HepG2 (cell line): ENCODE data around the gene ZFHX3. TPM values are rescaled to one million over a fixed set of nuclear protein-coding genes. Genes with fewer than 3 reads are reported as not detected.

ENCODE experiments used
- ATAC-seq: fragments of 200-7000 bp; cut with Tn5 transposase; 3 replicates; pipeline ENCODE4 v1.9.1; 2020; ENCODE audit warnings: mild to moderate bottlenecking, moderate library complexity
- BruUV-seq: library from RNA; stranded (reverse); fragments of 400-500 nt; replicated peaks from 2 replicates; lab custom pipeline; 2021; lab: Mats Ljungman, UMichigan
- CTCF ChIA-PET: fragments of 300-600 bp; formaldehyde crosslinking; extraction: SDS; loops from one replicate; lab custom pipeline; 2021; ENCODE audit warnings: low total read pairs, inconsistent platforms, low intra/inter-chr PET ratio; lab: Yijun Ruan, JAX
- POLR2A ChIA-PET: fragments of 350-600 bp; sonication (Branson Sonifier 250); formaldehyde crosslinking; loops from one replicate; lab custom pipeline; 2020; ENCODE audit warnings: antibody characterized with exemption, inconsistent platforms; lab: Yijun Ruan, JAX
- DNase-seq: peaks from one replicate; pipeline ENCODE4 v3.0.0-alpha.2; 2015; ENCODE audit warnings: low spot score
- FAIRE-seq: peaks from 3 replicates; lab custom pipeline; 2011; peaks lifted over from hg19 to GRCh38; lab: Jason Lieb, UNC
- H2AFZ ChIP-seq: one replicate; pipeline ENCODE4 v1.6.1; 2011; ENCODE audit warnings: low read length, inconsistent platforms
- H3K27ac ChIP-seq: fragments of 300-600 bp; 3 replicates; pipeline ENCODE4 v1.8.0; 2011; ENCODE audit warnings: mixed run types, mild to moderate bottlenecking, mixed read lengths, low read length, inconsistent platforms; ENCODE audit not compliant: insufficient read depth; ENCODE audit errors: extremely low read length
- H3K27me3 ChIP-seq, 2 experiments: fragments of 200-600 bp in 1 of 2; 2 replicates in 1 of 2; 3 replicates in 1 of 2; pipeline versions ENCODE4 v1.6.0 to v1.8.0; 2011; ENCODE audit warnings: low read length in 2 of 2, mild to moderate bottlenecking in 2 of 2, moderate library complexity in 2 of 2, inconsistent platforms in 1 of 2; ENCODE audit not compliant: insufficient read depth in 2 of 2, control insufficient read depth in 1 of 2
- H3K36me3 ChIP-seq, 2 experiments: fragments of 200-600 bp in 1 of 2; replicated peaks in 1 of 2; 2 replicates in 1 of 2; 3 replicates in 1 of 2; pipeline versions ENCODE4 v1.5.1 to v1.8.0; 2011; ENCODE audit warnings: low read length in 2 of 2, inconsistent platforms in 1 of 2; ENCODE audit not compliant: insufficient read depth in 2 of 2, control insufficient read depth in 1 of 2
- H3K4me1 ChIP-seq: 2 replicates; pipeline ENCODE4 v1.5.1; 2012; ENCODE audit warnings: low read length, inconsistent platforms; ENCODE audit not compliant: insufficient read depth
- H3K4me2 ChIP-seq: 2 replicates; pipeline ENCODE4 v1.6.0; 2011; ENCODE audit warnings: low read depth, low read length, inconsistent platforms
- H3K4me3 ChIP-seq, 3 experiments: fragments of 200-600 bp in 1 of 3; sonication (generic), shearing (Covaris generic) in 1 of 3; replicated peaks in 1 of 3; 2 replicates each; pipeline ENCODE4 v1.5.1; 2011 to 2016; ENCODE audit warnings: low read length in 3 of 3, inconsistent platforms in 2 of 3, low read depth in 2 of 3, mild to moderate bottlenecking in 2 of 3, control low read depth in 1 of 3, mixed read lengths in 1 of 3; ENCODE audit not compliant: insufficient read depth in 1 of 3
- H3K79me2 ChIP-seq: one replicate; pipeline ENCODE4 v1.6.1; 2011; ENCODE audit warnings: low read length, inconsistent platforms; ENCODE audit not compliant: insufficient read depth
- H3K9ac ChIP-seq: 2 replicates; pipeline ENCODE4 v1.6.0; 2011; ENCODE audit warnings: mild to moderate bottlenecking, low read depth, low read length, inconsistent platforms; ENCODE audit not compliant: insufficient read depth
- H3K9me3 ChIP-seq: 2 replicates; pipeline ENCODE4 v1.5.1; 2012; ENCODE audit warnings: mild to moderate bottlenecking, low read length
- H4K20me1 ChIP-seq: 2 replicates; pipeline ENCODE4 v1.6.0; 2011; ENCODE audit warnings: inconsistent platforms, mild to moderate bottlenecking, low read length, moderate library complexity; ENCODE audit not compliant: insufficient read depth
- NFRKB ChIP-seq: fragments of 450-650 bp; IDR thresholded peaks from 2 replicates; pipeline ENCODE4 v1.6.1; 2017
- SATB2 ChIP-seq: sonication (generic); formaldehyde crosslinking; IDR thresholded peaks from 2 replicates; pipeline ENCODE4 v1.5.0; 2020; ENCODE audit warnings: missing genetic modification reagents
- SIX1 ChIP-seq: sonication (generic); formaldehyde crosslinking; IDR thresholded peaks from 2 replicates; pipeline ENCODE4 v1.4.0; 2020; ENCODE audit warnings: missing genetic modification reagents, borderline replicate concordance
- ZNF10 ChIP-seq: sonication (generic); formaldehyde crosslinking; IDR thresholded peaks from 2 replicates; pipeline ENCODE4 v1.4.0; 2020; ENCODE audit warnings: mild to moderate bottlenecking, low read depth, missing genetic modification reagents, borderline replicate concordance
- ZNF101 ChIP-seq: sonication (generic); formaldehyde crosslinking; IDR thresholded peaks from 2 replicates; pipeline ENCODE4 v1.4.0; 2020; ENCODE audit warnings: mild to moderate bottlenecking, low read depth, missing genetic modification reagents, borderline replicate concordance
- ZNF563 ChIP-seq: sonication (generic); formaldehyde crosslinking; IDR thresholded peaks from 2 replicates; pipeline ENCODE4 v1.8.0; 2022; ENCODE audit warnings: mild to moderate bottlenecking, moderate library complexity, missing genetic modification reagents
- ZNF646 ChIP-seq: sonication (generic); formaldehyde crosslinking; IDR thresholded peaks from 2 replicates; pipeline ENCODE4 v1.9.0; 2021; ENCODE audit warnings: mild to moderate bottlenecking, missing genetic modification reagents
- WGBS: methylation state at CpG from one replicate; pipeline ENCODE4 v1.1.6; 2017; ENCODE audit warnings: low lambda C conversion rate; 5-methylcytosine and 5-hydroxymethylcytosine counted together
- in situ Hi-C: cut with HindIII; loops from 2 replicates; pipeline ENCODE4 v1.10.0; 2017; ENCODE audit warnings: low pct_unique_long_range_greater_than_20kb; ENCODE audit not compliant: extremely low pct_ligation_motif_present
- intact Hi-C: fragments of 100-400 bp; cut with micrococcal nuclease; formaldehyde crosslinking; loops from one replicate; pipeline ENCODE4 v1.10.0; 2022; ENCODE audit not compliant: unreplicated experiment
- polyA plus RNA-seq, 8 experiments: library from polyadenylated mRNA; depleted of rRNA in 3 of 8; stranded (reverse) in 7 of 8; unstranded in 1 of 8; fragments of >200 nt; fragmentation: Illumina TruSeq in 4 of 8; extraction: Trizol in 4 of 8; gene quantifications; 2 replicates each; pipeline versions ENCODE4 v1.2.1 to v1.2.3, GENCODE V29; 2011 to 2016; ENCODE audit warnings: low read depth in 4 of 8, missing spikeins in 1 of 8, mixed read lengths in 1 of 8; ENCODE audit not compliant: insufficient read depth in 1 of 8
- total RNA-seq, 5 experiments: library from RNA; depleted of rRNA; stranded (reverse); fragments of >200 nt; fragmentation: Illumina TruSeq; extraction: Trizol; gene quantifications; 2 replicates each; pipeline ENCODE4 v1.2.3, GENCODE V29; 2016; ENCODE audit warnings: low read depth in 1 of 5
- TF ChIP-seq, protein P1 (sequence below): sonication (generic); formaldehyde crosslinking; IDR thresholded peaks from 2 replicates; pipeline ENCODE4 v1.4.0; 2020; ENCODE audit warnings: missing genetic modification reagents, borderline replicate concordance
- TF ChIP-seq, protein P2 (sequence below): sonication (generic); formaldehyde crosslinking; IDR thresholded peaks from 2 replicates; pipeline ENCODE4 v1.4.0; 2020; ENCODE audit warnings: missing genetic modification reagents

ZFHX3 gene
- total and polyA plus RNA-seq, 2 of the 13 experiments (the other 11 are each of a cell fraction or from before 2014, with no cell fraction given), result 5.0 to 6.0 TPM

DNA sequence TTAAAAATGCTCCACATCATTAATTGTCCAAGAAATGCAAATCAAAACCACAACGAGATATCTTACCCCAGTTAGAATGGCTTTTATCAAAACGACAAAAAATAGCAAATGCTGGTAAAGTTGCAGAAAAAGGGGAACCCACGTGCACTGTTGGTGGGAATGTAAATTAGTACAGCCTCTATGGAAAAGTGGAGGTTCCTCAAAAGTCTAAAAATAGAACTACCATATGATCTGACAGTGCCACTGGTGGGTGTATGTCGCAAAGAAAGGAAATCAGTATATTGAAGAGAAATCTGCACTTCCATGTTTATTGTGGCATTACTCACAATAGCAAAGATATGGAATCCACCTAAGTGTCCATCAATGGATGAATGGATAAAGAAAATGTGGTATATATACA lies 38.2 kb upstream of the ZFHX3 start (continued):
- no peak for TF ChIP-seq SIX1 (CRISPR knock-in tag)
- TF ChIP-seq NFRKB, result no peak
- TF ChIP-seq, protein P1, sequence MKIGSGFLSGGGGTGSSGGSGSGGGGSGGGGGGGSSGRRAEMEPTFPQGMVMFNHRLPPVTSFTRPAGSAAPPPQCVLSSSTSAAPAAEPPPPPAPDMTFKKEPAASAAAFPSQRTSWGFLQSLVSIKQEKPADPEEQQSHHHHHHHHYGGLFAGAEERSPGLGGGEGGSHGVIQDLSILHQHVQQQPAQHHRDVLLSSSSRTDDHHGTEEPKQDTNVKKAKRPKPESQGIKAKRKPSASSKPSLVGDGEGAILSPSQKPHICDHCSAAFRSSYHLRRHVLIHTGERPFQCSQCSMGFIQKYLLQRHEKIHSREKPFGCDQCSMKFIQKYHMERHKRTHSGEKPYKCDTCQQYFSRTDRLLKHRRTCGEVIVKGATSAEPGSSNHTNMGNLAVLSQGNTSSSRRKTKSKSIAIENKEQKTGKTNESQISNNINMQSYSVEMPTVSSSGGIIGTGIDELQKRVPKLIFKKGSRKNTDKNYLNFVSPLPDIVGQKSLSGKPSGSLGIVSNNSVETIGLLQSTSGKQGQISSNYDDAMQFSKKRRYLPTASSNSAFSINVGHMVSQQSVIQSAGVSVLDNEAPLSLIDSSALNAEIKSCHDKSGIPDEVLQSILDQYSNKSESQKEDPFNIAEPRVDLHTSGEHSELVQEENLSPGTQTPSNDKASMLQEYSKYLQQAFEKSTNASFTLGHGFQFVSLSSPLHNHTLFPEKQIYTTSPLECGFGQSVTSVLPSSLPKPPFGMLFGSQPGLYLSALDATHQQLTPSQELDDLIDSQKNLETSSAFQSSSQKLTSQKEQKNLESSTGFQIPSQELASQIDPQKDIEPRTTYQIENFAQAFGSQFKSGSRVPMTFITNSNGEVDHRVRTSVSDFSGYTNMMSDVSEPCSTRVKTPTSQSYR (CRISPR knock-in tag), result no peak
- no peak for TF ChIP-seq ZNF101
- TF ChIP-seq SATB2 (CRISPR knock-in tag), result no peak
- no peak for TF ChIP-seq ZNF10 (CRISPR knock-in tag)

- Histone ChIP-seq H3K79me2 (no peaks in the 10 kb centered on the region), H3K9me3 (no peaks in the 10 kb centered on the region), H3K4me3 (no peak overlapping the region), H3K4me2 (no peak overlapping the region), H3K36me3 (no peaks in the 10 kb centered on the region), H2AFZ (no peak overlapping the region), H3K4me1 (no peaks in the 10 kb centered on the region), H3K9ac (no peak overlapping the region), H4K20me1 (no peaks in the 10 kb centered on the region), H3K27ac (no peak overlapping the region), H3K27me3 (peaks cover 0 to 8% of the 10 kb centered on the region in 2 experiments; a peak in 1 of 5 replicates)
- in situ Hi-C loops (no loop called here), intact Hi-C loops (no loop called here)
- no peak for FAIRE-seq
- POLR2A ChIA-PET, result interaction anchor here (1.5 kb wide), 1 partner anchor 14 kb away, joined by 4 read pairs; no protein-coding TSS in a partner anchor
- DNase-seq, result no peak
- CTCF ChIA-PET, result no interaction called here
- 32% methylated on average over 3 of the region's 3 CpGs for WGBS
- no peak for ATAC-seq
- no TSS peak for BruUV-seq
- TF ChIP-seq, protein P2, sequence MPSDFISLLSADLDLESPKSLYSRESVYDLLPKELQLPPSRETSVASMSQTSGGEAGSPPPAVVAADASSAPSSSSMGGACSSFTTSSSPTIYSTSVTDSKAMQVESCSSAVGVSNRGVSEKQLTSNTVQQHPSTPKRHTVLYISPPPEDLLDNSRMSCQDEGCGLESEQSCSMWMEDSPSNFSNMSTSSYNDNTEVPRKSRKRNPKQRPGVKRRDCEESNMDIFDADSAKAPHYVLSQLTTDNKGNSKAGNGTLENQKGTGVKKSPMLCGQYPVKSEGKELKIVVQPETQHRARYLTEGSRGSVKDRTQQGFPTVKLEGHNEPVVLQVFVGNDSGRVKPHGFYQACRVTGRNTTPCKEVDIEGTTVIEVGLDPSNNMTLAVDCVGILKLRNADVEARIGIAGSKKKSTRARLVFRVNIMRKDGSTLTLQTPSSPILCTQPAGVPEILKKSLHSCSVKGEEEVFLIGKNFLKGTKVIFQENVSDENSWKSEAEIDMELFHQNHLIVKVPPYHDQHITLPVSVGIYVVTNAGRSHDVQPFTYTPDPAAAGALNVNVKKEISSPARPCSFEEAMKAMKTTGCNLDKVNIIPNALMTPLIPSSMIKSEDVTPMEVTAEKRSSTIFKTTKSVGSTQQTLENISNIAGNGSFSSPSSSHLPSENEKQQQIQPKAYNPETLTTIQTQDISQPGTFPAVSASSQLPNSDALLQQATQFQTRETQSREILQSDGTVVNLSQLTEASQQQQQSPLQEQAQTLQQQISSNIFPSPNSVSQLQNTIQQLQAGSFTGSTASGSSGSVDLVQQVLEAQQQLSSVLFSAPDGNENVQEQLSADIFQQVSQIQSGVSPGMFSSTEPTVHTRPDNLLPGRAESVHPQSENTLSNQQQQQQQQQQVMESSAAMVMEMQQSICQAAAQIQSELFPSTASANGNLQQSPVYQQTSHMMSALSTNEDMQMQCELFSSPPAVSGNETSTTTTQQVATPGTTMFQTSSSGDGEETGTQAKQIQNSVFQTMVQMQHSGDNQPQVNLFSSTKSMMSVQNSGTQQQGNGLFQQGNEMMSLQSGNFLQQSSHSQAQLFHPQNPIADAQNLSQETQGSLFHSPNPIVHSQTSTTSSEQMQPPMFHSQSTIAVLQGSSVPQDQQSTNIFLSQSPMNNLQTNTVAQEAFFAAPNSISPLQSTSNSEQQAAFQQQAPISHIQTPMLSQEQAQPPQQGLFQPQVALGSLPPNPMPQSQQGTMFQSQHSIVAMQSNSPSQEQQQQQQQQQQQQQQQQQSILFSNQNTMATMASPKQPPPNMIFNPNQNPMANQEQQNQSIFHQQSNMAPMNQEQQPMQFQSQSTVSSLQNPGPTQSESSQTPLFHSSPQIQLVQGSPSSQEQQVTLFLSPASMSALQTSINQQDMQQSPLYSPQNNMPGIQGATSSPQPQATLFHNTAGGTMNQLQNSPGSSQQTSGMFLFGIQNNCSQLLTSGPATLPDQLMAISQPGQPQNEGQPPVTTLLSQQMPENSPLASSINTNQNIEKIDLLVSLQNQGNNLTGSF, result no peak
- TF ChIP-seq ZNF563 (no peak), ZNF646 (CRISPR knock-in tag) (no peak)
Measured at GRCh38 chr16:73083271-73083670, 35.3 kb upstream of the ZFHX3 start.
